ENCODE data around the gene ZNF770.
"Not testable (repeated sequence)": the region's sequence is repeated elsewhere in the genome, so short reads cannot be mapped to it uniquely, and the experiment has no call there.

ZNF770 gene

DNA sequence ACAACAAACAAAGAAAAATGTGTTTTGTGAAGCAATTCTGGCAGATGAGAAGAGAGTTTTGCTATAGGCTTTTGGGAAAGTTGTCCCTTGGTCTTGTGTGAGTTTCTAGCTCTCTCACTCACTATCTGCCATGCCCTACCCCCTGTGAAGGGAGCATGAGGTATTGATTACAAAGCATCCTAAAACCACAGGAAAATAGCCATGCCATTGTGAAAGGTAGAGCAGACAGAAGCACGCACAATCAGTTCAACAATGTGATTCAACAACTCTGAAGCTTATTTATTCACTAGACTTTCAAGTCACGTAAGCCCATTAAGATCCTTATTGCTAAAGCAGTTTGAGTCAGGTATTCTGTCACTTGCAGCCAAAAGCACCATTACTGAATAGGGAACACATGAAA lies 12.0 kb downstream of the ZNF770 start:
- DNase-seq (ENCODE audit: low read depth, low spot score) = no peak

DNA sequence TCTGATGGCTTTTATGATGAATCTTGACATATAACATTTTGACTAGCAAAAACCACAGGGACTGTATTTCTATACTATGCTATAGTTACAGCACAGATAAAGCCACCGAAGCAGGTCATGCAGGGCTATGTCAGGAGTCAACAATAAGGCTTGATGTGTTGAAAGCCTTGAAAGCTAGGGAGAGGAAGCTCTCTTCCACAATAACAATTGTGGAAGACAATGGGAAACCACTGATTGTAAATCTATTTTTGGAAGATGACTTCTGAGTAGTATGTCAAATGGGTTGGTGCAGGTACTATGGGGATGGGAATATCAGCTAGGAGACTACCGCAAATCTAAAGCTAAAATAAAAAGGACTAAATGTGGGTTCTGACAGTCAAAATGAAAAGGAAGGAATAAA lies 14.6 kb downstream of the ZNF770 start:
- no peak for DNase-seq (ENCODE audit: low read depth, low spot score)

DNA sequence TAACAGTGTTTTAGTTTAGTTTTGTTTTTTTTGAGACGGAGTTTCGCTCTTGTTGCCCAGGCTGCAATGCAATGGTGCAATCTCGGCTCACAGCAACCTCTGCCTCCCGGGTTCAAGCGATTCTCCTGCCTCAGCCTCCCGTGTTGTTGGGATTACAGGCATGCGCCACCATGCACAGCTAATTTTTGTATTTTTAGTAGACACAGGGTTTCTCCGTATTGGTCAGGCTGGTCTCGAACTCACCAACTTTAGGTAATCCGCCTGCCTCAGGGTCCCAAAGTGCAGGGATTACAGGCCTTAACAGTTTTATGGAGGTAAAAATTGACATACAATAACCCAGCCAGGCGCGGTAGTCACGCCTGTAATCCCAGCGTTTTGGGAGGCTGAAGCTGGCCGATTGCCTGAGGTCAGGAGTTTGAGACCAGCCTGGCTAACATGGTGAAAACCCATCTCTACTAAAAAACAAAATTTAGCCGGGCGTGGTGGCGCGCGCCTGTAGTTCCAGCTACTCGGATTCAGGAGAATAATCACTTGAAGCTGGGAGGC lies 17.9 kb downstream of the ZNF770 start:
- DNase-seq (ENCODE audit: low read depth, low spot score) = not testable (repeated sequence)

DNA sequence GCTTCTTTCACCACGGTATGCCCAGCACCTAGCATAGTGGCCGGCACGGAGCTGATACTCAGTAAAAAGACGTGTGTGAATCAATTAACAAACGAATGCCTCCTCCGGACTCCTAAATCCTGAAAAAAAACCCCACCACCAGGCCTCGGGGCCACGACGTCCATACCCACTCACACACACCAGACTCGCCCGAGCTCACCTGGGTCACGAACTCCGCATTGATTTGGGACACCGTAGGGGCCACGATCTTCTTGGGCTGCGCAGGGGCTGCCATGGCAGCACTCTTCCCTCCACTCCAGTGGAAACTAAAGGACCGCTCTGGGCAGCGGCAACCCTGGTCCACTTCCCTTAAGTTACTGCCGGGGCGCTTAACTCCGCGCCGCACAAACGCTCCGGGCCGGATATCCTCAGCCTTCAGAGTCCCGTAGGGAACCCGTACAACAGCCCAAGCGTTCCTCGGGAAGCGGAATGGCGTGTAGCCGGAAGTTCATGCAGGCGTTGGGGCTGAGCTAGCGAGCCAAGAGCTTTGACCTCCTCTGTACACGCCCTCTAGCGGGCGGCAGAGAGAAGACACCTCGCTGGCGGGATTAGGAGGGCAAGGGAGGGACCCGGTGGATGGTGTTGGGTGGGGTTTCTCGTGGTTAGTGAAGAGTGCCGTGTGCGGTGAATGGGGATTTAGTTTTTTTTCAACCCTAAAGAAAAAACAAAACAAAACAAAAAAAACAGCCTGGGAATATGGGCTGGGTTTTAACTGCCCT lies 18.6 kb downstream of the ZNF770 start, which contains the start of gene AQR:
Gene AQR (minus strand): TSS at position 403 of the 758 bp plus-strand sequence. CDS start 129 bp downstream, at position 274.
- peak; percentile 99 for DNase-seq (ENCODE audit: low read depth, low spot score)

DNA sequence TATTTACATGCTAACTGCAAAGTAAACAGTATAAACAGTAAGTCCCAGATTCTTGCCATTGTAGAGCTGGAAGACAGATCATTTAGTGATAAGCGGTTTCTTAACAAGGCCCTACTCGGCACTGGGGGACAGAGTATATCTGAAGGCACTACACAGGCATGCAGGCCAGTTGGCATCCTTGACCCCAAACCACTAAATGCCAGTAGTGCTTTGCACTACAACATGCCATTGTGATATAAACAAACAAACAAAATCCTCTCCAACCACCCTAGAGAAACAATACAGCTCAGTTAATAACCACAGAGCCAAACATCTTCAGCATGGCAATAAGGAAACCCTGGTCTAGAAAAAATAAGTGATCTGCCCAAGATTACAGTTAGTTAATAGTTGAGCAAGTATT lies 23.8 kb downstream of the ZNF770 start:
- no peak for DNase-seq (ENCODE audit: low read depth, low spot score)

DNA sequence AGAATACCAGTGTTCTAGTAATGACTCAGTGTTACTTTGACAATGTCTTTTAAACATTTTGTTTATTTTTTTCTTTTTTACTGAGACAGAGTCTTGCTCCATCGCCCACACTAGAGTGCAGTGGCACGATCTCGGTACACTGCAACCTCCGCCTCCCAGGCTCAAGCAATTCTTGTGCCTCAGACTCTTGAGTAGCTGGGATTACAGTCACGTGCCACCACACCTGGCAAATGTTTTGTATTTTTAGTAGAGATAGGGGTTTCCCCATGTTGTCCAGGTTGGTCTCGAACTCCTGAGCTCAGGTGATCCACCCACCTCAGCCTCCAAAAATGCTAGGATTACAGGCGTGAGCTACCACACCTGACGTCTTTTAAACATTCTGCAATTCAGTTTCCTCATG lies 34.2 kb downstream of the ZNF770 start:
- DNase-seq (ENCODE audit: low read depth, low spot score) = no peak

DNA sequence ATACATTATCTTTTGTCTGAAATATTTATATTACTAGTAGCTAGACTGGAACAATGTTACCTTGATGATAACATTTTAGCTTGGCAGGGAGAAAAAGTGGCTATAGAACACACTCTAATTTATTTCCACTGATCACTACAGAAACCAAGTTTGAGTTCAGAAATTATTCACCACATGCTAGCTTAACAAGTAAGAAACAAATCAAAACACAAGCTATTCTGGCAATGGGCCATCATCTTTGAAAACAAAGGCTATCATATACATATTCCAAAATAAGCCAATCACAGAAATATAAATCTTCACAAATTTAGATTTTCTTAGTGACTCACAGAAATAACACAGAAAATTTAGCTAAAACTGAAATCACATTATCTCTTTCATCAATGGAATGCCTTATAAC lies 35.6 kb downstream of the ZNF770 start:
- no peak for DNase-seq (ENCODE audit: low read depth, low spot score)

DNA sequence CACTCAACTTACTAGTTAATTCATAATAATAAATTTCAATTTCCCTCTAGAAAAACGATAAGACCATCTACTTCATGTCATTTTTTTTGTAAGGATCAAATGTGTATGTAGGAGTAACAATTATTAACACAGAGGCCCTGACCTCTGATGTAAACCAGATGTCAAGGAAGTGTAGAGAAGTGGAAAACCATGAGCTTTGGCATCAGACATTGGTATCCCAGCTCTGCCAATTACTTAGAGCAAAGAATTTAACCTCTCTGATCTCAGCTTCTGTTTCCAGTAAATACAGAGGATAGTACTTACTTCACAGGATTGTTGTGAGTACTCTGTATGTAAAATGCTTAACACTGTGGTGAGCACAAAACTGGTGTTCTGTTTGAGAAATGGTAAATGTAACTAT lies 36.1 kb downstream of the ZNF770 start:
- DNase-seq (ENCODE audit: low read depth, low spot score) = peak; percentile 34

DNA sequence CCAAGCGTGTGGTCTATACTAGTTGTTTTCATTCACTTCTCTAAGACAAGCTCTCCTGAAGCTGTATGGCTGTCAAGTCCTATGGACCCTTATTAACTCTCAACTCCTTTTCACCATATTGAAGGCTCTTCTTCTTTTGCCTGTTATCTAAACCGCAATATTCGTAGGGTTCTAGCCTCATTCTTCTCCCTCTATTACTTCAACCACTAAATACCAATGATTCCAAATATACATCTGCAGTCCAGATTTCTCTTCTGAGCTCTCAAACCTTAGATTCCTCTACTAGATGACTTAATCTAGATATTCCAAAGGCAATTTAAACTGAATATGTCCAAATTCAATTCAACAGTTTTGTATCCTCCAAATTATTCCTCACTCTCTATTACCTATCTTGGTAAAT lies 43.2 kb downstream of the ZNF770 start:
- no peak for DNase-seq (ENCODE audit: low read depth, low spot score)

DNA sequence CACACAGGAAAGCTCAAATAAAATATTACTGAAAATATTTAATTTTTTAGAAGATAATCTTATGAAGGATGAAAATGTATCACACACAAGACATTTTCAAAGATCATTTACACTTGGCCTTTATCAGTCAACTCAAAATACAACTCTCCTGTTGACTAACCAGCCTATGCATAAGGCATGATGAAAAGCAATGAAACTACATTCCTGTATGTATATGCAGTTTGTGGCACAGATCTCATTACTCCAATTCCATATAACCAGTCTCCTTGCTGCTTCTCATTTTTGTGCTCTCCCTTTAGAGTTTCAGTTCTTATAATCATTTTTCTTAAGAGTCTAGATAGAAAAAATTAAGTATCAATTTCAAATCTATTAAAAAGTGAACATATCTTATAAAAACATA lies 44.4 kb downstream of the ZNF770 start:
- DNase-seq (ENCODE audit: low read depth, low spot score) = no peak

DNA sequence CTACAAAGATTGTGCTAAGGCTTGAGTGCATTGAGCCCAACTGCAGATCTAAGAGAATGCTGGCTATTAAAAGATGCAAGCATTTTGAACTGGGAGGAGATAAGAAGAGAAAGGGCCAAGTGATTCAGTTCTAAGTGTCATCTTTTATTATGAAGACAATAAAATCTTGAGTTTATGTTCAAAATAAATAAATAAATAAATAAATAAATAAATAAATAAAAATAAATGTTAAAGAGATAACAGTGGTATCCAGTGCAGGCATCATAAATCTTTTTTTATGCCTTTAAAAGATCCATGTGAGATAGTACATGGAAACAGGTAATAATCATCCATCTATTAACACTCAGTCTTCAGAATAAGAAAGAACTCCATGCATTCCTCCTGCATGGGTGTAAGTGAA lies 44.8 kb downstream of the ZNF770 start:
- not testable (repeated sequence) for DNase-seq (ENCODE audit: low read depth, low spot score)

DNA sequence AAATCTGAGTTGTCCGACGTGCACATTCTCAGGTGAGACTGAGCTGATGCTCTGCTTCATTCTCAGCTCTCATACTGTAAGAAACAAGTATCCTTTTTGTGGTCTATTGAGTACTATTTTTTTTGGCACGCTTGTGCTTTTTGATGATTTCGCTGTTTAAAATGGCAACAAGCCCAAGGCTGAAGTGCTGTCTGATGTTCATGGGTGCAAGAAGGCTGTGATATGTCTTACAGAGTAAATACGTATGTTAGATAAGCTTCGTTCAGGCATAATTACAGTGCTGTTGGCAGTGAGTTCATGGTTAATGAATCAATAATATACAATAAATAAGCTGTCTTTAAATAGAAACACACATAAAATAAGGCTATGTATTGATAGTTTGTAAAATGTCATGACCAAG lies 45.7 kb downstream of the ZNF770 start:
- peak; percentile 57 for DNase-seq (ENCODE audit: low read depth, low spot score)

DNA sequence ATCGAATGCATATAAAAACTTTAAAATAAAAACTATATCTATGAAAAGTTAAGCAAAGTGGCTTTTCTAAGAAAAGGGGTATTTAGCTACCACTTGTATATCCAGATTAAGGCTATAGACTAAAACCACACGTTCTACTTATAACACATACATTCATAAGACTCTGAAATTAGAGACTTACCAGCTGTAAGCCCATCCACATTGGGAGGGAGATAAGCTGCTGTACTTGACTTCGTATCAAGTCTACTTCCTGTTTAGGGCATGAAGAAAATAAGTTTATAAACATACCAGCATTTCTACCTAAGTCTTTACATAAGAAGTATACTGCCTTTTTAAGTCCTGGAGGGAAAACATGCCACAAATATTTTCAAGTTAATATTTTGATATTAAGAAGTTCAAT lies 46.3 kb downstream of the ZNF770 start:
- DNase-seq (ENCODE audit: low read depth, low spot score) = no peak

DNA sequence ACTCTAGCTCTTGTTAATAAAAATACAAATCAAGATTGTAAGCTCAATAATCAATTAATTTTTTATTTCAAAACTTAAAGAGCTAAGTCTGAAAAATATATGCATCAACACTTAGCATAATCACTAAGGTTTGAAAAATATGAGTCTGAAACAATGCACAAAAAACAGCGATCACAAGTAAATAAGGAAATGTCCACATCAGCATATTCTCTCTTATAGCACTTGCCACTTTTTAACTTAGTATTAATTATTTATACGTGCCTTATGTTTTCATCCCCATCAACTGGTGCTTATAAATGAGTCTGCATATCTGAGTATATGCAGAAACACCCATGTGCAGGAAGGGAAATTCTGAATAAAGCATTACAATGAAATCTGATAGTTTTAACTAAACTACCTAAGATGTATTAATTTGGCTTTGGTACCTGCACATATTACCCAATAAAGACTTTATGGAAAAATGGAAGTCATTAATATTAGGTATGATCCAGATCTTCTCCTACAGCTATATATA lies 46.8 kb downstream of the ZNF770 start:
- DNase-seq (ENCODE audit: low read depth, low spot score) = no peak

DNA sequence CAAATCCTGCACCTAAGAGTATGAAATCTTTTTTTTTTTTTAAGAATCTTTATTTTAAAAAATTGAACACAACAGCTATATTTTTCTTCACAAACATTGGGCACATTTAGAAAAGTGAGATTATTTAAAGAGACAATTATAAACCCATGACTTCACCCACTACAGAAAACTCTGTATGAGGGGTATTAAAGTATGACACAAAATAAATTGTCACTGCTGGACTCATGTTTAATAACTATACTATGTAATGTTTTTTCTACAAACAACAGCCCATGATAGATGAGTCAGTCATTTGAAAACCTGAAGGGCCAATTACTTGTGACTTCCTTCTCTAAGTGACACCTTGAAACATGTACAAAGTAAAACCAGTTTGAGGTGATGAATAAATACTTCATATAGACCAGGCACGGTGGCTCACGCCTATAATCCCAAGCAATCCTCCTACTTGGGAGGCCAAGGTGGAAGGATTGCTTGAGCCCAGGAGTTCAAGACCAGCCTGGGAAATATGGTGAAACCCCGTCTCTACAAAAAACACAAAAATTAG lies 54.6 kb downstream of the ZNF770 start:
- DNase-seq (ENCODE audit: low read depth, low spot score) = no peak

DNA sequence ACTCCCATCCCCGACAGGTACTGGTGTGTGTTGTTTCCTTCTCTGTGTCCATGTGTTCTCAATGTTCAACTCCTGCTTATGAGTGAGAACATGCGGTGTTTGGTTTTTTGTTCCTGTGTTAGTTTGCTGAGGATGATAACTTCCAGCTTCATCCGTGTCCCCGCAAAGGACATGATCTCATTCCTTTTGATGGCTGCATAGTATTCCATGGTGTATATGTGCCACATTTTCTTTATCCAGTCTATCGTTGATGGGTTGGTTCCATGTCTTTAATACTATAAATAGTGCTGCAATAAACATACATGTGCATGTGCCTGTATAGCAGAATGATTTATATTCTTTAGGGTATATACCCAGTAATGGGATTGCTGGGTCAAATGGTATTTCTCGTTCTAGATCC lies 59.7 kb downstream of the ZNF770 start:
- DNase-seq (ENCODE audit: low read depth, low spot score) = not testable (repeated sequence)

Data from astrocyte of the hippocampus (primary cell).